HG03469 (cell line): ENCODE data around the gene WNT3A.

ENCODE experiments used
- ATAC-seq: cut with Tn5 transposase; IDR thresholded peaks from one replicate; pipeline ENCODE4 v1.9.1; 2021; ENCODE audit warnings: mild to moderate bottlenecking, moderate library complexity, moderate number of reproducible peaks; ENCODE audit not compliant: unreplicated experiment

WNT3A gene

GRCh38 chr1:228030451-228031201, 23.8 kb downstream of the WNT3A start:
- ATAC-seq = no peak

DNA sequence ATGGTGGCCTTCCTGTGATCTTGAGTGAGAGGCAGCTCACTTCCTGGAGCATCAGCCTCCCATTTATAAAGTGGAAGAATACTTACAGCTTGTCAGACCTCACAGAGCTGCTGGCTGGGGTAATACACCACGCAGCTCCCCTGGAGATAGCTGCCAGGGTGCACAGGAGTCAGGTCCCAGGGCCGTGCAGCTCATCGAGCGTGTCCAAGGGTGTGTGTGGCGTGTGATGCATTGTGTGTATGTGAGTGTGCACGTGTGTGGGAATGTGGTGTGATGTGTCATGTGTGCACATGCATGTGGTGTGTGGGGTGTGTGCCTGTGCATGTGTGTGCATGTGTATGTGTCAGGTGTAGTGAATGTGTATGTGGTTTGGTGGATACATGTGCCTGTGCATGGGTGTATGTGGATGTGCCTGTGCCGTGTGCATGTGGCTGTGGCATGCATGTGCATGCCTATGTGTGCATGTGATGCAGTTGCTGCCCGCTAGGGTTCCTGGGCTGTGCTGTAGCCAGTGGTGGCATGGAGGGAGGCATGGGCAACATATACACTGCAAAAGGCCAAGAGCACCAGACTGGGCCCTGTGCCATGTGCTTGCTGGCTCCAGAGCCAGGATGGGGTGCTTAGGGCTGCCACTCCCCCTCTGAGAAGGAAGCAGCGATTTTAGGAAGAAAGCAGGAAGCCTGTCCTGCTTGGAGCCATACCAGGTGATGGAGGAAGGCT, 24.6 kb downstream of the WNT3A start:
- no peak for ATAC-seq

GRCh38 chr1:228032041-228032440, 25.2 kb downstream of the WNT3A start:
- ATAC-seq = no peak

GRCh38 chr1:228033376-228033775, 26.6 kb downstream of the WNT3A start:
- no peak for ATAC-seq

DNA sequence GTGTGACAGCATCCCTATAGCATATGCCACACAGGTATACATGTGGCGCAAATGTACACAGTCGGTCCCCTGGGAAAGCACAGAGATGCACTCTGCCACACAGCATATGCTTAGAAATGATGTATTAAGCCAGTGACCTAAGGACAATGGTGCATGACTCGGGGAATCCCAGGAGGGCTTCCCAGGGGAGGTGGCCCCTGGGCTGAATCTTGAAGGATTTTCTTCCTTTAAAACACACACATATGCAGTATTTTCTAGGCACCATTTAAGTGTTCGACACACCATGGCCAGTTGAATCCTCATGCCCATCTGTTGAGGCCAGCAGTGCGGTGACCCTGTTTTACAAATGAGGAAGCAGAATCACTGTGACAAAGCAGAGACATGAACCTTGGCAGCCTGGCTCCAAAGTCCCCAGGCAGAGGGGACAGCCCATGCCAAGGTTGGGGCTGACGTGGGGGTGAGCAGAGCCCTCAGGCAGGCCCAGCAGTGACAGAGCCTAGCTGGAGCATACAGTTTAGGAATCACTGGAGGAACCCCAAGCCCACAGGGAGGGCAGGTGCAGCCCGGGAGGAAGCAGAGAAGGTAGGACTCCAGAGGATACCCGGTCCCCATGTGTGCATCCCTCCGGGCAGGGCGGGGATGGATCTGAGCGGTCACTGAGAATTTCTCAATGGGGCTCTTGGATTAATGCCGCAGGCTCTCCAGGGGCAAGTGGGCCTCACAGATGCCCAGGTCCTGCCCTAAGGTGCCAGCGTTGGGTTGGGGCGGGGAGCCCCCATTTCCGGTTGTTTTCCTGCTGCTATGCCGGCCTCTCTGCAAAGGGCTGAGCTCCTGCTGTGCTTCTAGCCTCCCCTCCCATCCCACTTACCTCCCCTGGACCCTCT, 28.4 kb downstream of the WNT3A start:
- no peak for ATAC-seq

- no peak for ATAC-seq
Measured at GRCh38 chr1:228035844-228036243, 29.0 kb downstream of the WNT3A start.

DNA sequence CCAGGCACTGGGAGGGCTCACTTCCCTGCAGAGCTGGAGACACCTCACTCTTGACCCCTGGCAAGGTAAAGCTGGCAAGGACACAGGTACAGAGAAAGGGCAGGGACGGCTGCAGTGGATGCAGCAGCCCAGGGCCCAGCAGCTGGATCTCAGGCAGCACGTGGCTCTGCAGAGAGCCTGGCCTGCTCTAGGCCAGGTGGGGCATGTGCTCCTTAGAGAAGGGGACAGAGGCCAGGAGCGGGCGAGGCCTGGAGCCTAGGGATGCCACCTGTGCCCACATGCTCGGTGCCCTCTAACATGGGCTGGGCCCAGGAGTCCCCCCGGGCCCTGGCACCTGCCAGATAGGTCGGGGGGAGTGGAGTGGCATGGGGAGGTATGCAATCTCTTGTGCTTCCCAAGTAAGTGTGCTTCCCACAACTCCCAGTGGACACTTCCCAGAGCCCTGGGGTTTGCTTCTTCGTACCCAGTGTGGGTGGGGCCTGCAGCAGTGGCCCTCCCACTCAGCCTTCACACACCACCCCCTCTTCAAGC, 30.0 kb downstream of the WNT3A start:
- ATAC-seq = no peak

DNA sequence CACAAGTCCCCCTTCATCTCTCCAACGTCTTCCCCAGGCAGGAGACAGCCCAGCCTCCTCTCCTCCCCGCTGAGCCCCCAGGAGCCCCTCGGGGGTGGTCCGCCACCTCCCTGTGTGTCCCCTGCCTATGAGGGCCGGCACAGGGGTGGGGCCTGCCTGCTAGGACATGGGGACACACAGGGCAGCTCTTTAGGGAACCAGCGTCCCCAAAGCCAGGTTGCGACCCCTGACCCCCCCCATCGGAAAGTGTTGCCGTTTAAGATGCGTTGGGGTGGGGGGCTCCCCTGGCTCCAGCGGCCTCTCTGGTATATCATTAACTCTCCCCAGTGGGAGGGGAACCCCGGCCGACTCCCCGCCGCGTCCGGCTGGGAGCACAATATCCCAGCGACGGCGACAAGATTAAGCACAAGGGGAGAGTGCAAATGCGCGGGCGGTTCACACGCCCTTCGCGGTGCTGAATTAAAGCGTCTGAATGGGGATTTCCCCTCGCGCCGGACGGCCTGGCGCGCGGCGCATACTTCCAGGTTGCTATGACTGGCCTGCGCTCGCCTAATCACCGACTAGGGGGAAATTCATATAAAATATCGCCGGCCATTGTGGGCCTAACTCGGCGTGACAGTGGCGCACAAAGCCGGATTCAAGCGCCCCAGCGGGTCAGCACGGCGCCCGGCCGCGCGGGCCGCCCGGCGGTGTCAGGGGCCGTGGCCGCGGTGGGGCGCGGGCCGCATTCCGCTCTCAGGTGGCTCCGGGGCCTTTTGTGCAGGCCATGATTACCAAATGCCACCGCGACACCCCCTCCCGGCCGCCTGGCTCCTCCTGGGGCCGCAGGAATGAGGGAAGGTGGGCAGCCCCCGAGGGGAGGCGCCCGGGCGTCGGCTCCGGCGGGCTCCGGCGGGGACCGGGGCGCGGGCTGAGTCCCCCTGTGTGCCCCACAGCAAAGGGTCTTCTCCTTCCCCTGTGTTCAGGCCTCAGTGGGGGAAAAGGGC, 30.9 kb downstream of the WNT3A start:
- peak; percentile 86 for ATAC-seq

- ATAC-seq = no peak
Measured at GRCh38 chr1:228038387-228039005, 31.7 kb downstream of the WNT3A start.

- no peak for ATAC-seq
Measured at GRCh38 chr1:228039006-228039903, 32.5 kb downstream of the WNT3A start.

GRCh38 chr1:228039986-228040385, 33.2 kb downstream of the WNT3A start:
- no peak for ATAC-seq

DNA sequence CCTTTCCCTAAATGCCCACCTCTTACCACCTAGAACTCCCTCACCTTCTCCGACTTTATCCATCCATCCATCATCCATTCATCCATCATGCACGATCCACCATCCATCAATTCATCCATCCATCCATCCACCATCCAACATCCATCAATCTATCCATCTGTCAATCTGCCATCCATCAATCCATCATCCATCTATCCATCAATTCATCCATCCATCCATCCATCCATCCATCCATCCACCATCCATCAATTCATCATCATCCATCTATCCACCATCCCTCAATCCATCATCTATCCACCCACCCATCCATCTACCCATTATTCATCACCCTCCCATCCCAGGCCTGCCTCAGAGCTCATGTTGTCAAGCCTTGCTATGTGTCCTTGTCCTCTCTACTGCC, 34.5 kb downstream of the WNT3A start:
- no peak for ATAC-seq

GRCh38 chr1:228042508-228042907, 35.7 kb downstream of the WNT3A start:
- no peak for ATAC-seq

- no peak for ATAC-seq
Measured at GRCh38 chr1:228043281-228043848, 36.6 kb downstream of the WNT3A start.

GRCh38 chr1:228044961-228045360, 38.2 kb downstream of the WNT3A start:
- no peak for ATAC-seq

GRCh38 chr1:228045405-228045804, 38.6 kb downstream of the WNT3A start:
- ATAC-seq = no peak

GRCh38 chr1:228045871-228046270, 39.1 kb downstream of the WNT3A start:
- ATAC-seq = no peak
